Spleen (tissue), 11 donors: Measurements from ENCODE around the gene CDIP1. TPM values are rescaled to one million over a fixed set of nuclear protein-coding genes. Genes with fewer than 3 reads are reported as not detected.

Source experiments
- DNase-seq: peaks from one replicate; pipeline ENCODE4 v3.0.0-alpha.2; 2020
- H3K27ac ChIP-seq, 8 donors: fragments of 200-600 bp; sonication (generic) in 7 of 8; 1 replicate in 4 of 8; 2 replicates in 4 of 8; pipeline versions ENCODE4 v1.5.0 to v1.8.0; 2016 to 2021; ENCODE audit warnings: inconsistent platforms in 4 of 8, mild to moderate bottlenecking in 4 of 8, moderate library complexity in 1 of 8
- H3K27me3 ChIP-seq, 7 donors: fragments of 200-600 bp; sonication (generic) in 6 of 7; replicated peaks in 1 of 7; 1 replicate in 4 of 7; 2 replicates in 3 of 7; pipeline versions ENCODE4 v1.5.0 to v1.8.0; 2016 to 2021; ENCODE audit warnings: inconsistent platforms in 3 of 7, mild to moderate bottlenecking in 1 of 7
- H3K36me3 ChIP-seq, 6 donors: fragments of 200-600 bp; sonication (generic) in 5 of 6; 1 replicate in 4 of 6; 2 replicates in 2 of 6; pipeline versions ENCODE4 v1.5.0 to v1.8.0; 2016 to 2021; ENCODE audit warnings: inconsistent platforms in 2 of 6
- H3K4me1 ChIP-seq, 6 donors: fragments of 200-600 bp; sonication (generic) in 5 of 6; 1 replicate in 3 of 6; 2 replicates in 3 of 6; pipeline versions ENCODE4 v1.5.0 to v1.8.0; 2016 to 2021; ENCODE audit warnings: inconsistent platforms in 3 of 6
- H3K4me3 ChIP-seq, 8 donors: fragments of 200-600 bp; sonication (generic) in 7 of 8; 1 replicate in 4 of 8; 2 replicates in 4 of 8; pipeline versions ENCODE4 v1.5.0 to v1.8.0; 2016 to 2021; ENCODE audit warnings: inconsistent platforms in 4 of 8, mild to moderate bottlenecking in 4 of 8, moderate library complexity in 2 of 8
- H3K9me3 ChIP-seq, 8 donors: fragments of 200-600 bp; sonication (generic) in 7 of 8; 1 replicate in 4 of 8; 2 replicates in 4 of 8; pipeline versions ENCODE4 v1.5.0 to v1.8.0; 2016 to 2021; ENCODE audit warnings: inconsistent platforms in 4 of 8
- CTCF ChIP-seq, 11 experiments: fragments of 200-600 bp in 7 of 11; fragments of 450-650 bp in 4 of 11; sonication (generic) in 4 of 11; IDR thresholded peaks in 8 of 11; conservative IDR thresholded peaks in 3 of 11; 1 replicate in 7 of 11; 2 replicates in 4 of 11; pipeline versions ENCODE4 v1.4.0 to v1.8.0; 2016 to 2021; ENCODE audit warnings: antibody characterized with exemption in 11 of 11, inconsistent platforms in 4 of 11, mild to moderate bottlenecking in 1 of 11
- POLR2A ChIP-seq, 3 donors: fragments of 450-650 bp; IDR thresholded peaks; one replicate each; pipeline ENCODE4 v1.5.1; 2017; ENCODE audit warnings: antibody characterized with exemption in 3 of 3, mild to moderate bottlenecking in 1 of 3
- POLR2AphosphoS5 ChIP-seq, 3 donors: sonication (generic); formaldehyde crosslinking; IDR thresholded peaks; one replicate each; pipeline ENCODE4 v1.5.1; 2017; ENCODE audit warnings: antibody characterized with exemption in 3 of 3
- WGBS, 5 donors: extraction: QIAGEN DNeasy Blood & Tissue Kit in 3 of 5; methylation state at CpG; one replicate each; pipeline versions ENCODE4 v1.1.5 to v1.1.7; 2013 to 2018; 5-methylcytosine and 5-hydroxymethylcytosine counted together
- intact Hi-C: fragments of 100-400 bp; cut with DNase I; formaldehyde crosslinking; loops from one replicate; pipeline ENCODE4 v1.15.0; 2023; ENCODE audit warnings: low total_unique reads
- polyA plus RNA-seq, 3 donors: library from polyadenylated mRNA; stranded (reverse); fragments of 200-250 nt; gene quantifications; one replicate each; pipeline ENCODE4 v1.2.1, GENCODE V29; 2013
- total RNA-seq, 7 donors: library from RNA; depleted of rRNA in 3 of 7; stranded (reverse); fragments of >200 nt in 3 of 7; fragmentation: NEBNext Ultra II Directional in 4 of 7; extraction: Animal tissue kit (Norgen Biotek cat#: 25700) in 4 of 7; gene quantifications; one replicate each; pipeline versions ENCODE4 v1.1.0 to v1.2.1, GENCODE V29; 2016 to 2021
- donor health status: healthy with polysubstance abuse.
- donor health status: DM: no; HTN: no; CAD: no; lungs with moderate emphysema.
- donor health status: DM: no; HTN: no; CAD: no.
- donor health status: Bipolar disorder and iron deficiency.
- donor health status: healthy.
- donor health status: DM: no; HTN: no; CAD: no.
- donor health status: DM: yes; HTN: yes; CAD: no.

CDIP1 gene
- total and polyA plus RNA-seq, 10 donors = 9.6 to 26.9 (median 19.2) TPM

GRCh38 chr16:4496305-4496704 lies 42.3 kb downstream of the CDIP1 start:
- Histone ChIP-seq H3K9me3 (no peaks in the 10 kb centered on the region), H3K4me3 (no peak overlapping the region), H3K27me3 (no peaks in the 10 kb centered on the region), H3K36me3 (peaks cover under 1 to 60% (median 10%) of the 10 kb centered on the region in 6 donors), H3K4me1 (peaks cover 0 to 64% (median 15%) of the 10 kb centered on the region in 6 donors), H3K27ac (no peak overlapping the region)
- DNase-seq = no peak
- TF ChIP-seq POLR2AphosphoS5 (IDR thresholded peaks at IDR 0.05) (no peak), CTCF (IDR thresholded peaks at IDR 0.05 in 8 of 11, conservative IDR thresholded peaks at IDR 0.05 in 3 of 11) (no peak), POLR2A (IDR thresholded peaks at IDR 0.05) (no peak)
- intact Hi-C loops = no loop called here
- 89 to 96% (median 92%) methylated on average over 4 of the region's 4 CpGs for WGBS, 5 donors

- TF ChIP-seq POLR2A (IDR thresholded peaks at IDR 0.05) = no peak
- TF ChIP-seq POLR2AphosphoS5 (IDR thresholded peaks at IDR 0.05) = no peak
- TF ChIP-seq CTCF (IDR thresholded peaks at IDR 0.05 in 8 of 11, conservative IDR thresholded peaks at IDR 0.05 in 3 of 11) = no peak
- no peak for DNase-seq
- no peaks in the 10 kb centered on the region for H3K27me3 ChIP-seq
- H3K27ac ChIP-seq = peak overlapping the region in 3 of 8 donors; percentile 11 to 63 (median 16)
- peaks cover 0 to 63% (median 15%) of the 10 kb centered on the region in 6 donors for H3K4me1 ChIP-seq
- no peaks in the 10 kb centered on the region for H3K9me3 ChIP-seq
- peaks cover 3 to 66% (median 10%) of the 10 kb centered on the region in 6 donors for H3K36me3 ChIP-seq
- H3K4me3 ChIP-seq = no peak overlapping the region
- intact Hi-C loops = no loop called here
- 95 to 98% (median 96%) methylated on average over 2 of the region's 2 CpGs for WGBS, 5 donors
Measured at GRCh38 chr16:4495766-4496165, 42.8 kb downstream of the CDIP1 start.

- H3K9me3 ChIP-seq = no peaks in the 10 kb centered on the region
- TF ChIP-seq POLR2AphosphoS5 (IDR thresholded peaks at IDR 0.05) (no peak), POLR2A (IDR thresholded peaks at IDR 0.05) (no peak), CTCF (IDR thresholded peaks at IDR 0.05 in 8 of 11, conservative IDR thresholded peaks at IDR 0.05 in 3 of 11) (no peak)
- H3K27me3 ChIP-seq = no peaks in the 10 kb centered on the region
- no peak overlapping the region for H3K4me3 ChIP-seq
- peaks cover 3 to 69% (median 10%) of the 10 kb centered on the region in 6 donors for H3K36me3 ChIP-seq
- intact Hi-C loops = no loop called here
- peaks cover 0 to 61% (median 16%) of the 10 kb centered on the region in 6 donors for H3K4me1 ChIP-seq
- H3K27ac ChIP-seq = peak overlapping the region in 4 of 8 donors; percentile 11 to 63 (median 24)
- DNase-seq = no peak
- 83 to 92% (median 90%) methylated on average over 6 of the region's 6 CpGs for WGBS, 5 donors
Measured at GRCh38 chr16:4494746-4495490, 43.7 kb downstream of the CDIP1 start.

DNA sequence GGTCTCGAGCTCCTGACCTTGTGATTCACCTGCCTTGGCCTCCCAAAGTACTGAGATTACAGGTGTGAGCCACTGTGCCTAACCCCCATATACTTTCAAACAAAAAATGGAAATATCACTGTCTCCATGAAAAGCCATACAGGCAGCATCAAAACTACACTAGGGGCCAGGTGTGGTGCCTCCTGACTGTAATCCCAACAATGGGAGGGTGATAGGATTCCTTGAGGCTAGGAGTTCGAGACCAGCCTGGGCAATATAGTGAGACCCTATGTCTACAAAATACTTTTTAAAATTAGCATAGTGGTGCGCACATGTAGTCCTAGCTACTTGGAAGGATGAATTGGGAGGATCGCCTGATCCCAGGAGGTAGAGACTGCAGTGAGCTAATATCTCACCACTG lies 46.7 kb downstream of the CDIP1 start:
- no peaks in the 10 kb centered on the region for H3K27me3 ChIP-seq
- H3K4me1 ChIP-seq = peaks cover 22 to 74% (median 42%) of the 10 kb centered on the region in 6 donors
- intact Hi-C loops = no loop called here
- H3K36me3 ChIP-seq = peaks cover 3 to 66% (median 12%) of the 10 kb centered on the region in 6 donors
- no peak for DNase-seq
- H3K27ac ChIP-seq = peak overlapping the region in 1 of 8 donors; percentile 4
- 91 to 100% (median 98%) methylated on average over 4 of the region's 4 CpGs for WGBS, 5 donors
- TF ChIP-seq CTCF (IDR thresholded peaks at IDR 0.05 in 8 of 11, conservative IDR thresholded peaks at IDR 0.05 in 3 of 11) (no peak), POLR2A (IDR thresholded peaks at IDR 0.05) (no peak), POLR2AphosphoS5 (IDR thresholded peaks at IDR 0.05) (no peak)
- H3K4me3 ChIP-seq = no peak overlapping the region
- H3K9me3 ChIP-seq = no peaks in the 10 kb centered on the region
